ENCODE data around the gene THBS3. TPM values are rescaled to one million over a fixed set of nuclear protein-coding genes. Genes with fewer than 3 reads are reported as not detected.

Gene THBS3
- total and polyA plus RNA-seq, 2 of the 13 experiments (the other 11 are each of a cell fraction or from before 2014, with no cell fraction given) = 0.86 to 3.6 TPM

DNA sequence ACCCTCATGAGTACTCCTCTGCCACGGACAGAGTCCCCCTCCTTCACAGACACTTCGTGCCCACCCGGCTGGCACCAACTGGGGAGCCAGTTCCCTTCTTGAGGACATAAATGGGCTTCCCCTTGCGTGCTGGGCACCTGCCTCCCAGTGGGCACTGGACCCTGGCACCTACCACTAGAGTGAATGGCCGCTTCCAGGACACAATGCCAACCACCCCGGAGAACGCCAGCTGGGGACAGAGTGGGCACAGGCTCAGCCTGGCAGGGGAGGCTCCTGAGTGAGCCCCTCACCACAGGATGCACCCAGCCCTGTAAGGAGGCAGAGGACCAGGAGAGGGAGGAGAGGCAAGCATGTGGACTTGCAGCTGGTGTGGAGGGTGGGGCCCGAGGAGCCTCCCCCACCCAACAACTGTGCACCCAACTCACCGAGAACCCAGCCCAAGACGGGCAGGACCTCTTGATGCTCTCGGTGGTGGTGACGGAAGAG is 46.6 kb upstream of the THBS3 start:
- H3K36me3 ChIP-seq (replicated peaks in 1 of 2; ENCODE audit: control insufficient read depth in 1 of 2, insufficient read depth in 2 of 2, low read length in 2 of 2) = peaks cover 3 to 6% of the 10 kb centered on the region in 2 experiments; a peak in 2 of 5 replicates
- peak overlapping the region; percentile 99 for H3K4me2 ChIP-seq (ENCODE audit: low read depth, low read length)
- no peak for ATAC-seq
- H3K4me1 ChIP-seq (ENCODE audit: insufficient read depth, low read length) = peaks cover 45% of the 10 kb centered on the region
- DNase-seq (ENCODE audit: low spot score) = no peak
- H3K27me3 ChIP-seq (ENCODE audit: control insufficient read depth in 1 of 2, insufficient read depth in 2 of 2, low read length in 2 of 2) = no peaks in the 10 kb centered on the region
- no peaks in the 10 kb centered on the region for H3K9me3 ChIP-seq (ENCODE audit: low read length)
- FAIRE-seq = no peak
- 42% methylated on average over 6 of the region's 12 CpGs for WGBS (ENCODE audit: low lambda C conversion rate)
- POLR2A ChIA-PET = interaction anchor here (1.3 kb wide), 1 partner anchor 54 kb away, joined by 9 read pairs; the partner anchor contains the start of gene FDPS
- H4K20me1 ChIP-seq (ENCODE audit: insufficient read depth, low read length) = no peaks in the 10 kb centered on the region
- H3K27ac ChIP-seq (ENCODE audit: extremely low read length, insufficient read depth, low read length) = peak overlapping the region; percentile 4
- H3K4me3 ChIP-seq (replicated peaks in 1 of 3; ENCODE audit: insufficient read depth in 1 of 3, low read depth in 2 of 3, low read length in 3 of 3) = peak overlapping the region; percentile 61 to 83 (median 72)
- CTCF ChIA-PET (ENCODE audit: low intra/inter-chr PET ratio, low total read pairs) = no interaction called here
- no TSS peak for BruUV-seq (replicated peaks)
- intact Hi-C loops (cut with micrococcal nuclease; ENCODE audit: unreplicated experiment) (no loop called here), in situ Hi-C loops (cut with HindIII; ENCODE audit: extremely low pct_ligation_motif_present, low pct_unique_long_range_greater_than_20kb) (loop anchor here (10.0 kb wide), 1 partner anchor 51 kb away; the partner anchor contains the start of genes FDPS and PKLR)
- no peak overlapping the region for H2AFZ ChIP-seq (ENCODE audit: low read length)
- H3K9ac ChIP-seq (ENCODE audit: insufficient read depth, low read depth, low read length) = peak overlapping the region; percentile 72
- peaks cover 8% of the 10 kb centered on the region for H3K79me2 ChIP-seq (ENCODE audit: insufficient read depth, low read length)
- TF ChIP-seq ZNF639 (CRISPR knock-in tag; conservative IDR thresholded peaks at IDR 0.05) (no peak), MTA1 (CRISPR knock-in tag; IDR thresholded peaks at IDR 0.05; ENCODE audit: borderline replicate concordance) (0 out of 2 replicates have a peak, but pooled peaks have one; percentile 12), HMG20A (CRISPR knock-in tag; IDR thresholded peaks at IDR 0.05; ENCODE audit: borderline replicate concordance) (no peak), FOXM1 (CRISPR knock-in tag; IDR thresholded peaks at IDR 0.05) (no peak), FOXP1 (IDR thresholded peaks at IDR 0.05) (no peak), FOXP1 (CRISPR knock-in tag; IDR thresholded peaks at IDR 0.05) (no peak), ZFP90 (CRISPR knock-in tag; IDR thresholded peaks at IDR 0.05; ENCODE audit: borderline replicate concordance) (no peak), SSRP1 (CRISPR knock-in tag; IDR thresholded peaks at IDR 0.05) (no peak), ZNF776 (CRISPR knock-in tag; IDR thresholded peaks at IDR 0.05) (0 out of 2 replicates have a peak, but pooled peaks have one; percentile 59), ZNF550 (CRISPR knock-in tag; IDR thresholded peaks at IDR 0.05; ENCODE audit: borderline replicate concordance) (no peak), ZNF543 (CRISPR knock-in tag; IDR thresholded peaks at IDR 0.05) (no peak), NFIC (IDR thresholded peaks at IDR 0.05; ENCODE audit: low read length) (no peak), ZSCAN31 (CRISPR knock-in tag; IDR thresholded peaks at IDR 0.05; ENCODE audit: low read depth) (no peak), ZNF124 (CRISPR knock-in tag; IDR thresholded peaks at IDR 0.05) (no peak), SAP130 (CRISPR knock-in tag; IDR thresholded peaks at IDR 0.05; ENCODE audit: low read depth) (peak; percentile 30; the same call in 1 of the 2 replicates), YEATS4 (CRISPR knock-in tag; IDR thresholded peaks at IDR 0.05; ENCODE audit: borderline replicate concordance) (no peak), ZBTB43 (CRISPR knock-in tag; conservative IDR thresholded peaks at IDR 0.05) (no peak), ZNF230 (CRISPR knock-in tag; IDR thresholded peaks at IDR 0.05) (no peak), NCOA2 (CRISPR knock-in tag; IDR thresholded peaks at IDR 0.05) (no peak)
- TF ChIP-seq, protein P1, sequence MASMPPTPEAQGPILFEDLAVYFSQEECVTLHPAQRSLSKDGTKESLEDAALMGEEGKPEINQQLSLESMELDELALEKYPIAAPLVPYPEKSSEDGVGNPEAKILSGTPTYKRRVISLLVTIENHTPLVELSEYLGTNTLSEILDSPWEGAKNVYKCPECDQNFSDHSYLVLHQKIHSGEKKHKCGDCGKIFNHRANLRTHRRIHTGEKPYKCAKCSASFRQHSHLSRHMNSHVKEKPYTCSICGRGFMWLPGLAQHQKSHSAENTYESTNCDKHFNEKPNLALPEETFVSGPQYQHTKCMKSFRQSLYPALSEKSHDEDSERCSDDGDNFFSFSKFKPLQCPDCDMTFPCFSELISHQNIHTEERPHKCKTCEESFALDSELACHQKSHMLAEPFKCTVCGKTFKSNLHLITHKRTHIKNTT (CRISPR knock-in tag; IDR thresholded peaks at IDR 0.05) = no peak
- TF ChIP-seq, protein P2, sequence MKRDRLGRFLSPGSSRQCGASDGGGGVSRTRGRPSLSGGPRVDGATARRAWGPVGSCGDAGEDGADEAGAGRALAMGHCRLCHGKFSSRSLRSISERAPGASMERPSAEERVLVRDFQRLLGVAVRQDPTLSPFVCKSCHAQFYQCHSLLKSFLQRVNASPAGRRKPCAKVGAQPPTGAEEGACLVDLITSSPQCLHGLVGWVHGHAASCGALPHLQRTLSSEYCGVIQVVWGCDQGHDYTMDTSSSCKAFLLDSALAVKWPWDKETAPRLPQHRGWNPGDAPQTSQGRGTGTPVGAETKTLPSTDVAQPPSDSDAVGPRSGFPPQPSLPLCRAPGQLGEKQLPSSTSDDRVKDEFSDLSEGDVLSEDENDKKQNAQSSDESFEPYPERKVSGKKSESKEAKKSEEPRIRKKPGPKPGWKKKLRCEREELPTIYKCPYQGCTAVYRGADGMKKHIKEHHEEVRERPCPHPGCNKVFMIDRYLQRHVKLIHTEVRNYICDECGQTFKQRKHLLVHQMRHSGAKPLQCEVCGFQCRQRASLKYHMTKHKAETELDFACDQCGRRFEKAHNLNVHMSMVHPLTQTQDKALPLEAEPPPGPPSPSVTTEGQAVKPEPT (CRISPR knock-in tag; IDR thresholded peaks at IDR 0.05; ENCODE audit: low read depth) = no peak
